GM21717 (cell line): Measurements from ENCODE around the gene SPEF2.
"Not testable (repeated sequence)": the region's sequence is repeated elsewhere in the genome, so short reads cannot be mapped to it uniquely, and the experiment has no call there.

Experiments
- ATAC-seq: cut with Tn5 transposase; IDR thresholded peaks from one replicate; pipeline ENCODE4 v1.9.1; 2021; ENCODE audit warnings: mild to moderate bottlenecking, moderate library complexity; ENCODE audit not compliant: unreplicated experiment

The SPEF2 gene

GRCh38 chr5:35657877-35658276 lies 40.2 kb downstream of the SPEF2 start:
- no peak for ATAC-seq

- ATAC-seq = no peak
Measured at GRCh38 chr5:35659556-35659955, 41.9 kb downstream of the SPEF2 start.

- ATAC-seq = no peak
Measured at GRCh38 chr5:35660451-35660850, 42.8 kb downstream of the SPEF2 start.

GRCh38 chr5:35664584-35664983 lies 46.9 kb downstream of the SPEF2 start:
- ATAC-seq = no peak

GRCh38 chr5:35665096-35665495 lies 47.4 kb downstream of the SPEF2 start:
- ATAC-seq = no peak

GRCh38 chr5:35668319-35668718 lies 50.7 kb downstream of the SPEF2 start:
- ATAC-seq = no peak

- no peak for ATAC-seq
Measured at GRCh38 chr5:35668794-35669193, 51.1 kb downstream of the SPEF2 start.

- ATAC-seq = no peak
Measured at GRCh38 chr5:35671541-35672295, 54.1 kb downstream of the SPEF2 start.

- ATAC-seq = not testable (repeated sequence)
Measured at GRCh38 chr5:35672296-35672655, 54.6 kb downstream of the SPEF2 start.

GRCh38 chr5:35672995-35673394 lies 55.3 kb downstream of the SPEF2 start:
- ATAC-seq = no peak

GRCh38 chr5:35674049-35674448 lies 56.4 kb downstream of the SPEF2 start:
- no peak for ATAC-seq

- ATAC-seq = no peak
Measured at GRCh38 chr5:35675392-35675791, 57.7 kb downstream of the SPEF2 start.

GRCh38 chr5:35677878-35678277 lies 60.2 kb downstream of the SPEF2 start:
- no peak for ATAC-seq

GRCh38 chr5:35678661-35679060 lies 61.0 kb downstream of the SPEF2 start:
- ATAC-seq = no peak

- no peak for ATAC-seq
Measured at GRCh38 chr5:35679357-35679756, 61.7 kb downstream of the SPEF2 start.

GRCh38 chr5:35681911-35682310 lies 64.2 kb downstream of the SPEF2 start:
- ATAC-seq = no peak

- ATAC-seq = no peak
Measured at GRCh38 chr5:35683466-35683865, 65.8 kb downstream of the SPEF2 start.

- ATAC-seq = no peak
Measured at GRCh38 chr5:35685161-35685560, 67.5 kb downstream of the SPEF2 start.

GRCh38 chr5:35687961-35688360 lies 70.3 kb downstream of the SPEF2 start:
- no peak for ATAC-seq

GRCh38 chr5:35694481-35694880 lies 76.8 kb downstream of the SPEF2 start:
- no peak for ATAC-seq

GRCh38 chr5:35698047-35698808 lies 80.6 kb downstream of the SPEF2 start:
- no peak for ATAC-seq

GRCh38 chr5:35707659-35708058 lies 90.0 kb downstream of the SPEF2 start:
- ATAC-seq = no peak
